Measurements from ENCODE around the gene IL10RA. TPM values are rescaled to one million over a fixed set of nuclear protein-coding genes. Genes with fewer than 3 reads are reported as not detected.

IL10RA gene
- total RNA-seq, 4 donors from 2014 or later, result 14.3 to 34.9 (median 20.9) TPM

GRCh38 chr11:118045191-118045590 lies 59.0 kb downstream of the IL10RA start:
- Histone ChIP-seq H3K36me3 (no peaks in the 10 kb centered on the region), H3K9me3 (no peaks in the 10 kb centered on the region), H3K4me3 (no peak overlapping the region), H3K27me3 (peaks cover 0 to 13% (median 0%) of the 10 kb centered on the region in 4 donors), H3K27ac (replicated peaks in 1 of 4) (no peak overlapping the region), H3K4me1 (no peaks in the 10 kb centered on the region)
- 68% methylated on average over 2 of the region's 2 CpGs for WGBS
- TF ChIP-seq POLR2A (IDR thresholded peaks at IDR 0.05; ENCODE audit: low read depth) (no peak), CTCF (IDR thresholded peaks at IDR 0.05) (no peak), POLR2AphosphoS5 (IDR thresholded peaks at IDR 0.05) (no peak), EP300 (IDR thresholded peaks at IDR 0.05) (no peak)
- peak; percentile 19 for DNase-seq (ENCODE audit: extremely low spot score)
- intact Hi-C loops (cut with DNase I), result no loop called here

- Histone ChIP-seq H3K4me1 (no peaks in the 10 kb centered on the region), H3K4me3 (no peak overlapping the region), H3K36me3 (no peaks in the 10 kb centered on the region), H3K9me3 (no peaks in the 10 kb centered on the region), H3K27ac (replicated peaks in 1 of 4) (no peak overlapping the region), H3K27me3 (peaks cover 0 to 9% (median 0%) of the 10 kb centered on the region in 4 donors)
- no peak for TF ChIP-seq POLR2A (IDR thresholded peaks at IDR 0.05; ENCODE audit: low read depth)
- no peak for TF ChIP-seq CTCF (IDR thresholded peaks at IDR 0.05)
- no peak for TF ChIP-seq POLR2AphosphoS5 (IDR thresholded peaks at IDR 0.05)
- TF ChIP-seq EP300 (IDR thresholded peaks at IDR 0.05), result no peak
- 45% methylated on average over 5 of the region's 5 CpGs for WGBS
- DNase-seq (ENCODE audit: extremely low spot score), result peak; percentile 55
- intact Hi-C loops (cut with DNase I), result no loop called here
Observed at GRCh38 chr11:118046051-118046963, 60.1 kb downstream of the IL10RA start.

DNA sequence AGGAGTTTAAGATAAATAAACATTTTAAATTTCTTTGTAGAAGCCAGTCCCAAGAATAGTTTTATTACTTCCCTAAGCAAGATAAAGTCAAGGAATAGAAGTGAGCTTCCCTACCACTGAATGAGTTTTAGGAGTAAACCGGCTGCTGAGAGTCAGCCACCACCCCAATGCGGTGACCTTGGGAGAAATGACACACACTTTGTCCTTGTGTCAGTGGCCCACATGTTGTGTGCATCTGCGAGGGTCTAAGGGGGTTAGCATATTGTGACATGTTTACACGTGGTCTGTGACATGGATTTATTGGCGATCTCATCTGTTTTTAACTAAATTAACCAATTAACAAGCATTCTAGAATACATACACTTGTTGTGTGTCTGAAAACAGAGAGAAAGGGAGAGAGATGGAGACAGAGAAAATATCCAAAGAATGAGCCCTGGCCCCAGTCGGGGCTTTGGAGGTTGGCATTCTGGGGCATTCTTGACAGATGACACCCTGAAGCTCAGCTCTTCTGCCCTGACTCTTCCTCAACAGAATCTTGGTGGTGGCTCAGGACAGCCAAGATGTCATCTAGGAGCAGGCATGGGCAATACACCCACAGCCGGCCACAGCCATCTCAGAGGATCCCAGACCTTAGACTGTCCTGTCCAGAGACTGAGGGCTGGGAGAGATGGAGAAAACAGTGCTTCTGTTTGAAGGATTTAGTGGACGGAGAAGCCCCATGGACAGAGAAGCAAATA lies 60.9 kb downstream of the IL10RA start:
- no peak overlapping the region for H3K27ac ChIP-seq (replicated peaks in 1 of 4)
- H3K4me3 ChIP-seq, result no peak overlapping the region
- H3K4me1 ChIP-seq, result no peaks in the 10 kb centered on the region
- H3K9me3 ChIP-seq, result no peaks in the 10 kb centered on the region
- 79% methylated on average over 8 of the region's 8 CpGs for WGBS
- intact Hi-C loops (cut with DNase I), result no loop called here
- DNase-seq (ENCODE audit: extremely low spot score), result peak; percentile 80
- no peaks in the 10 kb centered on the region for H3K36me3 ChIP-seq
- peaks cover 0 to 5% (median 0%) of the 10 kb centered on the region in 4 donors for H3K27me3 ChIP-seq
- TF ChIP-seq POLR2A (IDR thresholded peaks at IDR 0.05; ENCODE audit: low read depth) (no peak), POLR2AphosphoS5 (IDR thresholded peaks at IDR 0.05) (no peak), EP300 (IDR thresholded peaks at IDR 0.05) (no peak), CTCF (IDR thresholded peaks at IDR 0.05) (no peak)

DNA sequence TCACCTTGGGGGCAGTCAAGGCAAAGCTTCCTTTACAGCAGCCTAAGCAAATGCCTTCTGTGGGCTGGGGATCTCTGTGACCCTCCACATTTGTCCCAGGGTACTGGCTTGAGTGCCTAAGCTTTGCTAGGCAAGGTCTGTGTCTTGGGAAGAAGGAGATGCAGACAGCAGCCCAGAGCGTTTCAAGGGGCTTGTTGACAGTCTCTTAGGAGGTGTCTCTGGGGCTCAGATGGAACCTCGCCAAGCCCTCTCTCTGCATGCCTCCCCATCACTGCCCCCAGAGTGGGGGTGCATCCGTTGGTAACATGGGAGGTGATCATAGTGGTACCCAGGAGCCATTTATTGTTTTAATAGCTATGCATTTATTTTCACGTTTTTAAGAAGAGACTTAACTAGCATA lies 61.6 kb downstream of the IL10RA start:
- Histone ChIP-seq H3K36me3 (no peaks in the 10 kb centered on the region), H3K27ac (replicated peaks in 1 of 4) (no peak overlapping the region), H3K27me3 (peaks cover 0 to 5% (median 0%) of the 10 kb centered on the region in 4 donors), H3K9me3 (no peaks in the 10 kb centered on the region), H3K4me3 (no peak overlapping the region), H3K4me1 (no peaks in the 10 kb centered on the region)
- TF ChIP-seq POLR2A (IDR thresholded peaks at IDR 0.05; ENCODE audit: low read depth), result no peak
- TF ChIP-seq CTCF (IDR thresholded peaks at IDR 0.05), result no peak
- no peak for TF ChIP-seq POLR2AphosphoS5 (IDR thresholded peaks at IDR 0.05)
- no peak for TF ChIP-seq EP300 (IDR thresholded peaks at IDR 0.05)
- 76% methylated on average over 4 of the region's 4 CpGs for WGBS
- intact Hi-C loops (cut with DNase I), result no loop called here
- DNase-seq (ENCODE audit: extremely low spot score), result peak; percentile 91

All from esophagus muscularis mucosa (tissue), 4 donors.